Karpas-422 (cell line): ENCODE measurements around the gene TRIM23. TPM values are rescaled to one million over a fixed set of nuclear protein-coding genes. Genes with fewer than 3 reads are reported as not detected.
"Not testable (repeated sequence)": the region's sequence is repeated elsewhere in the genome, so short reads cannot be mapped to it uniquely, and the experiment has no call there.

Experiments used
- DNase-seq: peaks from one replicate; pipeline ENCODE4 v3.0.0-alpha.2; 2015
- H2AFZ ChIP-seq: fragments of 200-600 bp; sonication (generic); 2 replicates; pipeline ENCODE4 v1.6.1; 2014; ENCODE audit warnings: antibody characterized with exemption, low read length, mixed read lengths
- H3K27ac ChIP-seq: fragments of 200-600 bp; sonication (generic); 2 replicates; pipeline ENCODE4 v1.5.1; 2014; ENCODE audit warnings: mild to moderate bottlenecking, low read length, moderate library complexity
- H3K27me3 ChIP-seq: fragments of 200-600 bp; sonication (generic); 2 replicates; pipeline ENCODE4 v1.6.1; 2014; ENCODE audit warnings: low read length, mixed read lengths
- H3K36me3 ChIP-seq: fragments of 200-600 bp; sonication (generic); 2 replicates; pipeline ENCODE4 v1.6.1; 2014; ENCODE audit warnings: low read length, mixed read lengths; ENCODE audit not compliant: insufficient read depth
- H3K4me1 ChIP-seq: fragments of 200-600 bp; sonication (generic); 2 replicates; pipeline ENCODE4 v1.6.1; 2014; ENCODE audit warnings: mild to moderate bottlenecking, low read length, mixed read lengths
- H3K4me2 ChIP-seq: fragments of 200-600 bp; sonication (generic); 2 replicates; pipeline ENCODE4 v1.6.1; 2014; ENCODE audit warnings: low read length, low read depth, mild to moderate bottlenecking; ENCODE audit not compliant: poor library complexity, severe bottlenecking
- H3K4me3 ChIP-seq: fragments of 200-600 bp; sonication (generic); 2 replicates; pipeline ENCODE4 v1.5.1; 2014; ENCODE audit warnings: mild to moderate bottlenecking, antibody characterized with exemption, low read length, mixed read lengths
- H3K79me2 ChIP-seq: fragments of 200-600 bp; sonication (generic); 2 replicates; pipeline ENCODE4 v1.6.1; 2014; ENCODE audit warnings: mild to moderate bottlenecking, low read length, mixed read lengths
- H3K9ac ChIP-seq: fragments of 200-600 bp; sonication (generic); 2 replicates; pipeline ENCODE4 v1.6.0; 2014; ENCODE audit warnings: low read length
- H3K9me2 ChIP-seq: fragments of 200-600 bp; sonication (generic), shearing (Covaris generic); replicated peaks from 2 replicates; pipeline ENCODE4 v1.6.0; 2014; ENCODE audit warnings: mild to moderate bottlenecking, low read length, moderate library complexity; ENCODE audit not compliant: insufficient read depth
- H3K9me3 ChIP-seq: fragments of 300-700, 200-600 bp; sonication (generic); 2 replicates; pipeline ENCODE4 v1.6.1; 2014; ENCODE audit warnings: low read length, mixed read lengths
- H4K20me1 ChIP-seq: fragments of 200-600 bp; sonication (generic); 2 replicates; pipeline ENCODE4 v1.6.1; 2014; ENCODE audit warnings: mild to moderate bottlenecking, antibody characterized with exemption, low read length, low read depth; ENCODE audit not compliant: insufficient read depth
- total RNA-seq: library from RNA; depleted of rRNA; stranded (reverse); fragments of >200 nt; shearing (Covaris generic); gene quantifications from 2 replicates; pipeline ENCODE4 v1.2.3, GENCODE V29; 2014; ENCODE audit warnings: low replicate concordance

The TRIM23 gene
- total RNA-seq, 1 experiment from 2014 or later: 44.1 TPM

DNA sequence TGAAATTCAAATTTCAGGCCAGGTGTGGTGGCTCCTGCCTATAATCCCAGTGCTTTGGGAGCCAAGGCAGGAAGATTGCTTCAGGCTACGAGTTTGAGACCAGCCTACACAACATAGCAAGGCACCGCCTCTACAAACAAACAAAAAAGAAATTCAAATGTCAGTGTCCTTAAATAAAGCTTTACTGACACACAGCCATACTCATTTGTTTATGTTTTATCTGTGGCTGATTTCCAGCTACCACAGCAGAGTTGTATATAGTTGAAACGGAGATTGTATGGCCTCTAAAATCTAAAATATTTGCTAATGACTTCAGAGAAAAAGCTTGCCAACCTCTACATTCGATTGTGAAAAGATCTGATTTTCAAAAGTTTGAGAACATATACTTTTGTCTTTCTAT, 16.1 kb upstream of the TRIM23 start:
- H3K27ac ChIP-seq: no peak overlapping the region
- no peak overlapping the region for H3K4me3 ChIP-seq
- H3K4me1 ChIP-seq: no peaks in the 10 kb centered on the region
- no peak overlapping the region for H2AFZ ChIP-seq
- no peak for DNase-seq
- H3K79me2 ChIP-seq: peaks cover 12% of the 10 kb centered on the region; the same call in 1 of the 2 replicates
- no peaks in the 10 kb centered on the region for H3K9me3 ChIP-seq
- peaks cover 43% of the 10 kb centered on the region for H3K36me3 ChIP-seq
- H3K27me3 ChIP-seq: no peaks in the 10 kb centered on the region
- no peaks in the 10 kb centered on the region for H3K9me2 ChIP-seq
- H4K20me1 ChIP-seq: no peaks in the 10 kb centered on the region
- H3K4me2 ChIP-seq: no peak overlapping the region
- no peak overlapping the region for H3K9ac ChIP-seq

DNA sequence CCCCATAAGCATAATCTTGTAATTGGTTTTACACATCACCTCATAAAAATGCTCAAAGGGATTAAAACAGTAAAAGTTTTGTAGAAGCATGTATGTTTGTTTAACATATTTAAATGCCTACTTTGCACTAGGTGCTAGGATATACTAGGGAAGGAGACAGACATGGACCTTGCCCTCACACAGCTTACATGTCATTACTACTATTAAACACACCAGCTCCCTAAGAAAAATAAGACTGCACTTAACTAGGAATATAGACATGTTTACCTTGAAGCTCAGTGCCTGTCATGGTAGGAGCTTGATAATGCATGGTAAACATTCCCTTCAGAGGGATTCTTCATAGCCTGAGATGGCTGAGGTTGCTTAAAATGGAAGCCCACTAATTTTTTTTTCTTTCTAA, 6.8 kb upstream of the TRIM23 start:
- Histone ChIP-seq H3K9ac (no peak overlapping the region), H3K36me3 (peaks cover 18% of the 10 kb centered on the region), H2AFZ (no peak overlapping the region), H3K4me3 (no peak overlapping the region), H3K79me2 (peaks cover 80% of the 10 kb centered on the region), H3K9me2 (no peaks in the 10 kb centered on the region), H3K4me1 (peaks cover 6% of the 10 kb centered on the region), H3K4me2 (no peak overlapping the region), H3K9me3 (no peaks in the 10 kb centered on the region), H3K27me3 (no peaks in the 10 kb centered on the region), H3K27ac (no peak overlapping the region), H4K20me1 (no peaks in the 10 kb centered on the region)
- DNase-seq: no peak

DNA sequence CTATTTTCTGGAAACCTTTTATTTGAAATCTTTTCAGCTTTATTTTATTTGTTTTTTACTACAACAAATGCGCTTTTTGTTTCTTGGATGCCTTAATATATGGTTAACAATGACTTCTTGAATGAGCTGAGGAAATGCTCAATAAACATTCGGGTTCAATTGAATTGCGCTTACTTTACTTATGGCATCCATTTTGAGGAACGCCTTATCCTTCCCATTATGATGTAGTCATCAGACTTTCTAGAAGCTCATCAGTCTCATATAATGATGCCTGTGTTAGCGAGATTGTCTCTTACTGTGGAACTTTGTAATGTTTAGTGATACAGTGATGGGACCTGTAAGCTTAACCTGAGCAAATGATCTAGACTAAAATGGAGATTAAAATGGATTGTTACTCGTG, 1.6 kb upstream of the TRIM23 start:
- Histone ChIP-seq H3K4me1 (peaks cover 25% of the 10 kb centered on the region), H4K20me1 (peaks cover 9% of the 10 kb centered on the region; the same call in 1 of the 2 replicates), H3K9me3 (no peaks in the 10 kb centered on the region), H3K27ac (peak overlapping the region; percentile 81), H3K9ac (peak overlapping the region; percentile 91), H3K4me3 (peak overlapping the region; percentile 76), H3K79me2 (peaks cover 92% of the 10 kb centered on the region), H3K9me2 (no peaks in the 10 kb centered on the region), H3K36me3 (peaks cover 15% of the 10 kb centered on the region; the same call in 1 of the 2 replicates), H3K27me3 (no peaks in the 10 kb centered on the region), H2AFZ (no peak overlapping the region), H3K4me2 (peak overlapping the region; percentile 95)
- peak; percentile 46 for DNase-seq

DNA sequence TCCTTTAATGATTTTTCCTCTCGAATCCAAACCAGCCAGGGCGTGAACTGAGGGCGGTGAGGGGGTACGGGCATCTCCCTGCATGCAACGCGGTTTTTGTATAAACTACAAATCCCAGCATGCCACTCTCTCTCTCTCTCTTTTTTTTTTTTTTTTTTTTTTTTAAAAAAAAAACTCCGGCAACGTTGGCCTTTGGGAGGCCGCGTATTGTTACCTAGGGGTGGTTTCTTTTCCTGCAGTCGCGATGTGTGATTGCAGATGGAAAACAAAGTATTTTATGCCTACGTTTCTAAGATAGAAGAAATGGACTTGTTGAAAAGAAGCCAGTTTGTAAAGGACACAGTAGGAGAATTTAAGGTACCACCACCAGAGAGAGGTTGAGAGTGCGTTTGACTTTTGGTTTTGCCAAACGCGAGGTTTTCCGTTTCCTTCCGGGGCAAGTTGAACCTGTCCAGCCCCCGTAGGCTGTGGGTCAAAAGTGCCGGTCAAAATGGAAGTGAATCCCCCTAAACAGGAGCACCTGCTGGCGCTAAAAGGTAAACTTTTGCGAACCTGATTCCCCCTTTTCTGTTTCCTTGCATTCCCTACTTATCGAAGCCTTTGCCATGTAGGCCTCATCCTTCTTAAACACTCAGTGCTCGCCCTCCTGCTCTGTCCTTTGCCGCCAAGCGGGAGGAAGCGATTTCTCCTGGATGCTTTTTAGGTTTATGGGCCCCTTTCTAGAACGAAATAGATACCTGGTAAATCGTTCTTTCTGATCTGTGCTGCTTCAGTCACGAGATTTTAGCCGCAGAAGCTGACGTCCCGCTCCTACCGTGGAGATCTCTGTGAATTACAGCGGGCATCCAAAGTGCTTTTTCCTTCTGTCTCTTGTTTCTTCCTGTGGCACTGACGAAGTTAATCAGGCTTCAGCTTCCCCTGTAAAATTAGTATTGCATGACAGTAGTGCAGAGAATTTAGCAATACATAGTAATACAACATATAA, 730 bp upstream of the TRIM23 start, which contains the start of the genes SHLD3 and TRAPPC13:
Gene SHLD3, plus strand, starts transcription at position 457 of the 985 bp plus-strand sequence. CDS start 4,561 bp downstream, outside the sequence.
Gene TRAPPC13, plus strand, starts transcription at position 457 of the 985 bp plus-strand sequence. Its CDS starts 34 bp downstream, at position 491.
- Histone ChIP-seq H3K36me3 (peaks cover 18% of the 10 kb centered on the region; the same call in 1 of the 2 replicates), H3K79me2 (peaks cover 92% of the 10 kb centered on the region), H3K9me3 (no peaks in the 10 kb centered on the region), H3K4me2 (peak within 1 kb of the TSS; percentile 95), H3K9me2 (no peaks in the 10 kb centered on the region), H3K27ac (peak within 1 kb of the TSS; percentile 81), H2AFZ (peak within 1 kb of the TSS; percentile 84), H4K20me1 (peaks cover 9% of the 10 kb centered on the region; the same call in 1 of the 2 replicates), H3K4me3 (peak within 1 kb of the TSS; percentile 76), H3K4me1 (peaks cover 29% of the 10 kb centered on the region), H3K27me3 (no peaks in the 10 kb centered on the region), H3K9ac (peak within 1 kb of the TSS; percentile 91)
- peak; percentile 97 for DNase-seq

DNA sequence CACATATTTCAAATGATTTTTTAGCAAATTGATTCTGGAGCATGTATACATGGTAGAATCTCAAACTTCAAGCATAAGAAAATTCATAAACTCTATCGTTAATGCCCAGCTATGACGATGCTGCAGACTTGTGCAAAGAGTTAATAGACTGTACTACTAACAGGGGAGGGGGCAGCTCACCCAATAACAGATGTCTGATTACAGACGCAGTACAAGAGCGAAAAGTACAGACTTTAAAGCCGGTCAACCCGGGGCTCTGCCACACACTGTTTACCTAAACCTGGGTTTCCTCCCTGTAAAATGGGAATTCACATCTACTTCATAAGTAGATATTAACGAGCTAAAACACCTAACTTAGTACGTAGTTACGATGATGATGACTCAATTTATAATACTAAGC, 651 bp downstream of the TRIM23 start:
- peaks cover 9% of the 10 kb centered on the region; the same call in 1 of the 2 replicates for H4K20me1 ChIP-seq
- no peak overlapping the region for H2AFZ ChIP-seq
- peak overlapping the region; percentile 76 for H3K4me3 ChIP-seq
- no peak for DNase-seq
- H3K36me3 ChIP-seq: peaks cover 10% of the 10 kb centered on the region; the same call in 1 of the 2 replicates
- H3K4me1 ChIP-seq: peaks cover 42% of the 10 kb centered on the region
- H3K27ac ChIP-seq: peak overlapping the region; percentile 81; the same call in 1 of the 2 replicates
- H3K79me2 ChIP-seq: peaks cover 92% of the 10 kb centered on the region
- no peaks in the 10 kb centered on the region for H3K9me2 ChIP-seq
- peak overlapping the region; percentile 95 for H3K4me2 ChIP-seq
- H3K27me3 ChIP-seq: no peaks in the 10 kb centered on the region
- H3K9ac ChIP-seq: peak overlapping the region; percentile 91
- H3K9me3 ChIP-seq: no peaks in the 10 kb centered on the region

DNA sequence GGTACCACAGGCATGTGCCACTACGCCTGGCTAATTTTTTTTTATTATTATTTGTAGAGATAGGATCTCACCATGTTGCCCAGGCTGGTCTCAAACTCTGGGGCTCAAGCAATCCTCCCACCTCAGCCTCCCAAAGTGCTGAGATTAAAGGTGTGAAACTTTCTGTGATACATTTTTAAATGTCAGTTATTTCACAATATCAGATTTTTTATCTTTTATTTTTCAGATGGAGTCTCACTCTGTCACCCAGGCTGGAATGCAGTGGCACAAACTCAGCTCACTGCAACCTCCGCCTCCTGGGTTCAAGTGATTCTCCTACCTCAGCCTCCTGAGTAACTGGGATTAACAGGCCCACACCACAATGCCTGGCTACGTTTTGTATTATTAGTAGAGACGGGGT, 2.2 kb downstream of the TRIM23 start:
- H2AFZ ChIP-seq, H3K9me2 ChIP-seq, H3K27me3 ChIP-seq, DNase-seq, H3K9me3 ChIP-seq, H3K27ac ChIP-seq, H4K20me1 ChIP-seq: not testable (repeated sequence)
- H3K9ac ChIP-seq: 0 out of 2 replicates have a peak overlapping the region, but pooled peaks have one; percentile 91
- peak overlapping the region; percentile 95 for H3K4me2 ChIP-seq
- H3K79me2 ChIP-seq: peaks cover 92% of the 10 kb centered on the region
- H3K36me3 ChIP-seq: peaks cover 10% of the 10 kb centered on the region
- peak overlapping the region; percentile 76; the same call in 1 of the 2 replicates for H3K4me3 ChIP-seq
- peaks cover 45% of the 10 kb centered on the region for H3K4me1 ChIP-seq

DNA sequence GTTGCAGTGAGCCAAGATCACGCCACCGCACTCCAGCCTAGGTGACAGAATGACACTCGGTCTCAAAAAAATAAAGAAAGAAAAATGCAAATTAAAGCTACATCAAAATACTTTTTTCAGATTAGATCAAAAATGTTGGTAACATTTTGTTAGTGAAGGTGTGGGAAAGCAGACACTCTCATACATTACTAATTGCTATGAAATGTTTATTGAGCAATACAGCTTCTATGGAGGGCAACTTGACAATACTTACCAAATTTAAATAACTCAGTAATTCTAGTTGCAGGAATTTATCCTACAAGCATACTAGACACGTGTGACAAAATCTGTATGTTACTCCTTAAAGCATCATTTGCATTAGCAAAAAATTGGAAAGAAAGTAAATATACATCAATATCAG, 4.1 kb downstream of the TRIM23 start:
- H3K4me3 ChIP-seq: no peak overlapping the region
- H3K9me3 ChIP-seq: no peaks in the 10 kb centered on the region
- peaks cover 9% of the 10 kb centered on the region; the same call in 1 of the 2 replicates for H4K20me1 ChIP-seq
- no peak for DNase-seq
- H3K9me2 ChIP-seq: no peaks in the 10 kb centered on the region
- no peak overlapping the region for H2AFZ ChIP-seq
- H3K27me3 ChIP-seq: no peaks in the 10 kb centered on the region
- H3K36me3 ChIP-seq: peaks cover 16% of the 10 kb centered on the region
- H3K79me2 ChIP-seq: peaks cover 89% of the 10 kb centered on the region
- no peak overlapping the region for H3K27ac ChIP-seq
- H3K9ac ChIP-seq: no peak overlapping the region
- no peak overlapping the region for H3K4me2 ChIP-seq
- peaks cover 37% of the 10 kb centered on the region for H3K4me1 ChIP-seq
